Kidney capillary endothelial cell (primary cell): Measurements from ENCODE around the gene CHTOP.

Source experiments
- DNase-seq: peaks from one replicate; pipeline ENCODE4 v3.0.0-alpha.2; 2018; ENCODE audit warnings: low spot score

CHTOP gene

GRCh38 chr1:153685544-153686340, 51.9 kb downstream of the CHTOP start:
- no peak for DNase-seq

GRCh38 chr1:153687346-153688125, 53.7 kb downstream of the CHTOP start:
- DNase-seq: no peak

GRCh38 chr1:153688276-153688675, 54.4 kb downstream of the CHTOP start:
- no peak for DNase-seq

- no peak for DNase-seq
Measured at GRCh38 chr1:153688736-153689328, 55.0 kb downstream of the CHTOP start.

GRCh38 chr1:153693466-153693865, 59.6 kb downstream of the CHTOP start:
- DNase-seq: no peak
